CD4-positive, alpha-beta T cell treated with Interleukin-4 for 1 hour (primary cell): Measurements from ENCODE around the gene SPTY2D1.
"Not testable (repeated sequence)": the region's sequence is repeated elsewhere in the genome, so short reads cannot be mapped to it uniquely, and the experiment has no call there.

ENCODE experiments used
- DNase-seq, 2 donors: peaks; one replicate each; pipeline ENCODE4 v3.0.0-alpha.2; 2020 to 2022

SPTY2D1 gene

GRCh38 chr11:18634140-18635032, at the start of gene SPTY2D1:
Gene SPTY2D1, minus strand, starts transcription at chr11:18634342. Its CDS starts 85 bp downstream, at chr11:18634257.
- DNase-seq = peak; percentile 99

DNA sequence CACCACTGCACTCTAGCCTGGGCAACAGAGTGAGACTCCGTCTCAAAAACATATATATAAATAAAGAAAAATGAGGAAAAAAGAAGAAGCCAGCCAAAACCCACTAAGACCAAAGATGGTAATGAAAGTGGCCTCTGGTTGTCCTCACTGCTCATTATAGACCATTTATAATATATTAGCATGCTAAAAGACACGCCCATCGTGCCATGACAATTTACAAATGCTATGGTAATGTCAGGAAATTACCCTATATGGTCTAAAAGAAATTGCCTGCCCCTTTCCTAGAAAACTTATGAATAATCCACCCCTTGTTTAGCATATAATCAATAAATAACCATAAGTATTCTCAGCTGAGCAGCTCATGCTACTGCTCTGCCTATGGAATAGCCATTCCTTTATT, 48.3 kb upstream of the SPTY2D1 start:
- DNase-seq = no peak

DNA sequence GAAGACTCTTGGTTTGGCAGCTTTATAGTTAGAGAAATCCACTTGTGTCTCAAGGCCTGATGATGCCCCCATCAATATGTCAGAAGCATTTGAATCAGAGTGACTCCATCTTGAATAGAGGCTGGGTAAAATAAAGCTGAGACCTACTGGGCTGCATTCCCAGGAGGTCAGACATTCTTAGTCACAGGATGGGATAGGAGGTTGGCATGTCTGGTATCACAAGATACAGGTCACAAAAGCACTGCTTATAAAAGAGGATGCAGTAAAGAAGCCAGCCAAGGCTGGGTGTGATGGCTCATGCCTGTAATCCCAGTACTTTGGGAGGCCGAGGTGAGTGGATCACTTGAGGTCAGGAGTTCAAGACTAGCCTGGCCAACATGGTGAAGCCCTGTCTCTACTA, 47.8 kb upstream of the SPTY2D1 start:
- not testable (repeated sequence) for DNase-seq

DNA sequence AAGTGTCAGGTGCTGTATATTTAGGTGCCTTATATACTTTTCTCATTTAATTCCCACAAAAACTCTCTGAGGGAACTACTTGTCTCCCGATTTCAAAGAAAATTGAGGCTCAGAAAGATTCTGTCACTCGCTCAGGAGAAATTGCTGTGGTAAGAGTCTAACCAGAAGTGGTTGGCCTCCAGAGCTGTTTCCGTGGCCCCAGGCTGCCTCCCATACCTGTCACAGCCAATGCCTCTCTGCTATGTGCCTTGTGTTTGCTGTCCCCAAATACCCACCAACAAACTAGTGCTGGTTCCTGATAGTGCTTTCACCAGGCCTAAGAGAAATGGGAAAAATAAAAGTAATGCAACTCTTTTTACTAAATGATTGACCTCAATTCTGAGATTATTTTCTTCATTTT, 43.4 kb upstream of the SPTY2D1 start:
- no peak for DNase-seq

DNA sequence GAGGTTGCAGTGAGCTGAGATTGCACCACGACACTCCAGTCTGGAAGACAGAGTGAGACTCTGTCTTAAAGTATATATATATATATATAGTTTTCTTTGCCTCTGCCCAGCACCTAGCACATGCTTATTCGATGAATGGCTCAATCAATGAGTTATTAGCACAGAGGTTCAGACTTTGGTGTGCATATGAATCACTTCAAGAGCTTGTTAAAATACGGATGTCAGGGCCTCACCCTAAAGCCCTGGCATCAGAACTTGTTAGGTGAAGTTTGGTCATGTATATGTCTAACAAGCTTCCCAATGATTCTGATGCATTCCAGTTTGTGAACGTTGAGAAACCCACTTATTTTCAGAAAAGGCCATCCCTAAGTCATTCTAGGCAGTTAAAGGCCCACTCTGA, 42.7 kb upstream of the SPTY2D1 start:
- no peak for DNase-seq

DNA sequence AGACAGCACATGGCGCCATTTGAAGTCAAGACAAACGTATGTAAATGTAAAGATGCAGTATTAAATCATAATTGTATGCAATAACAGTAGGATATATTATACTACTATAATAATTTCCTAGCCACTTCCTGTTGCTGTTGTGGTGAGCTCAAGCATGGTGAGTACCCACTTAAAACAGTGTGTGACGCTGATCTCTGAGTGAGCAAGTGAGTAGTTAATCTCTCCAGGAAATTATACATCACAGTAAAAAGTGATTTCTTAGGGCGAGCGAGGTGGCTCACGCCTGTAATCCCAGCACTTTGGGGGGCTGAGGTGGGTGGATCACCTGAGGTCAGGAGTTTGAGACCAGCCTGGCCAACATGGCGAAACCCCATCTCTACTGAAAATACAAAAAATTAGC, 38.1 kb upstream of the SPTY2D1 start:
- peak; percentile 63 to 76 for DNase-seq

- DNase-seq = no peak
Measured at GRCh38 chr11:18671246-18671645, 37.1 kb upstream of the SPTY2D1 start.

- no peak for DNase-seq
Measured at GRCh38 chr11:18669711-18670110, 35.6 kb upstream of the SPTY2D1 start.

GRCh38 chr11:18669219-18669596, 35.1 kb upstream of the SPTY2D1 start:
- peak in 1 of 2 donors; percentile 29 for DNase-seq

- no peak for DNase-seq
Measured at GRCh38 chr11:18668131-18668530, 34.0 kb upstream of the SPTY2D1 start.

- DNase-seq = not testable (repeated sequence)
Measured at GRCh38 chr11:18665353-18665872, 31.3 kb upstream of the SPTY2D1 start.

DNA sequence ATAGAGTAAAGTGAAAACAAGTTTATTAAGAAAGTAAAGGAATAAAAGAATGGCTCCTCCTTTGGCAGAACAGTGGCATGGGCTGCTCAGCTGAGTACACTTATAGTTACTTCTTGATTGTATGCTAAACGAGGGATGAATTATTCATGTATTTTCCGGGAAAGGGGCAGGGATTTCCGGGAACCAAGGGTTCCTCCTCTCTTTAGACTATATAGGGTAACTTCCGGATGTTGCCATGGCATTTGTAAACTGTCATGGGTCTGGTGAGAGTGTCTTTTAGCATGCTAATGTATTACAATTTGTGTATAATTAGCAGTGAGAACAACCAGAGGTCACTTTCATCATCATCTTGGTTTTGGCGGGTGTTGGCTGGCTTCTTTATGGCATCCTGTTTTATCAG, 23.5 kb upstream of the SPTY2D1 start:
- DNase-seq = no peak

GRCh38 chr11:18650859-18651557, 16.9 kb upstream of the SPTY2D1 start:
- peak; percentile 43 to 66 for DNase-seq

DNA sequence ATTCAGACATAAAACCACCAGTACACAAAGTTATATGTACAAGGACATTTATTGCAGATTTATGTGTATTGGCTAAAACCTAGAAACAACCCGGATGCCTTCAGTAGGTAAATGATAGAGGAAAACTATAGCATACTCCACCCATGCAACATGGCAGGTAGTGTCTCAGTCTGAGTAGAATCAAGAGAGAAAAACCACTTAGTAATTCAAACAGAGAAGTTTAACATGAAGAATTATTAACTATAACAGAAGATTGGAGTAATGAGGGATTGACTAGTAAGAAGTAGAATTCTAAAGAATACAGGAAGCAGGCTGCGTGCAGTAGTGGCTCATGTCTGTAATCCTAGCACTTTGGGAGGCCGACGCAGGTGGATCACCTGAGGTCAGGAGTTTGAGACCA, 16.2 kb upstream of the SPTY2D1 start:
- no peak for DNase-seq

- not testable (repeated sequence) for DNase-seq
Measured at GRCh38 chr11:18643034-18643433, 8.9 kb upstream of the SPTY2D1 start.

DNA sequence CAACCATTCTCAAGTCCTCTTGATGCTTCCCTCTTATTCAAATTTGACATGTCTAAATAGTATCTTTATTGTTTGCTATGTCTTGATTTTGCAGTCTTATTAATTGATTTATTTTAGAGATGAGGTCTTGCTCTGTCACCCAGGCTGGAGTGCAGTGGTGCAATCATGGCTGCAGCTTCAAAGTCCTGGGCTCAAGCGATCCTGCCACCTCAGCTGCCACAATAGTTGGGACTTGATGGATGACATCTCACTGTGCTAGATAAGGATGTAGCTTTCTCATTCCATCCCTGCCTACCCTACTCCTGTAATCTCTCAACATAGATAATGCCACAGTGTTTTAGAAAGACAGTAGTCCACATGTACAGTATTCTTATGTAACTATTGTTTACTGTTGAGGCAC, 7.5 kb upstream of the SPTY2D1 start:
- no peak for DNase-seq

GRCh38 chr11:18633256-18634139, 644 bp downstream of the SPTY2D1 start:
- DNase-seq = peak in 1 of 2 donors; percentile 33

GRCh38 chr11:18632841-18633240, 1.3 kb downstream of the SPTY2D1 start:
- DNase-seq = no peak

DNA sequence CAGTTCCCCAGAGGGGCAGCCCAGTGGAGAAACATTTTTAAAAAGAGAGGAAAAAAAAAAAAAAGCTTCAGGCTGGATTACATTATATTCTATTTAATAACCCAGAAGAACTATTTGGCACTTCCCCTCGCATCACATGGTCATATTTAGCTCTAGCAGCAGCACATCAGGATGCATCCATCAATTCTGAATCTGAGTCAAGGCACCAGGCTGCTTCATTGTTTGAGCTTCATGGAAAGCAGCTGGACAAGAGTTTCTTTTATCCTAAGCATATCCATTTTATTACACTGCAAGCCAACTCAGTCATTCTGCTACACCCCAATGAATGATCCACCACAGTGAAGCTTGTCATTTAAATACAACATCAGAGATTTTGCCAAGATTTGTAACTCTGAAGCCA, 10.0 kb downstream of the SPTY2D1 start:
- no peak for DNase-seq

DNA sequence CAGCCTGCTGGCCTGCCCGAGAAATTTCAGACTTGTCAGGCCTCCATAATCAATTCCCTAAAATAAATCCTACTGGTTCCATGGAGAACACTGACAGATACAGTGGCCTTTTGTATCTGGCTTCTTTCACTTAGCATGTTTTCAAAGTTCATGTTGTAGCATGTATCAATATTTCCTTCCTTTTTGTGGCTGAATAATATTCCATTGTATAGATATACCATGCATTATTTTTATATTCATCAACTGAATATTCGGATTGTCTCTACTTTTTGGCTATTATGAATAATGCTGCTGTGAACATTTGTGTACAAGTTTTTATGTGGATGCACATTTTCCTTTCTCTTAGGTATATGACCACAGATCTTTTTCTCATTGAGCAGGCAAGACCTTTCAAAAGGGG, 10.4 kb downstream of the SPTY2D1 start:
- no peak for DNase-seq

- no peak for DNase-seq
Measured at GRCh38 chr11:18618342-18619025, 15.7 kb downstream of the SPTY2D1 start.

DNA sequence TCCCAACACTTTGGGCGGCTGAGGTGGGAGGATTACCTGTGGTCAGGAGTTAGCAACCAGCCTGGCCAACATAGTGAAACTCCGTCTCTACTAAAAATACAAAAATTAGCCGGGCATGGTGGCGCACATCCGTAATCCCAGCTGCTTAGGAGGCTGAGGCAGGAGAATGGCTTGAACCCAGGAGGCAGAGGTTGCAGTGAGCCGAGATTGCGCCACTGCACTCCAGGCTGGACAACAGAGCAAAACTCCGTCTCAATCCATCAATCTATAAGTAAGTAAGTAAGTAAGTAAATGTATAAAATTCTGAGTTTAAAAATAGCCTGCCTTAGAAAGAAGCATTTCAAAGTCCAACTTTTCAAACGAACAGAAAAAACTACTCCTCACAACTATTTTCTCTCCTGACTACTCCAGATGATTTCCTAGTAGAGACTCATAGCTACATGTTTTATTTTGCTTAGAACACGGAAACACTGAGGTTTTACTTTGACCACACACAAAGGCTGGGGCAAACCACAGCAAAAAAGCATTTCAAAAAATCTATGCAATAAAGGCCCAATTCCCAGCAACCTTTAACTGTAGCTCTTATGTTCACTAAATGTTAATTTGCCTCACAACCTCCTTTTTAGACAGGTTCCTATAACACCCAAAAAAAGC, 16.3 kb downstream of the SPTY2D1 start:
- peak; percentile 27 to 72 for DNase-seq
